HEK293T (cell line): ENCODE results near the gene BTBD1.
"Not testable (repeated sequence)": the region's sequence is repeated elsewhere in the genome, so short reads cannot be mapped to it uniquely, and the experiment has no call there.

Experiments
- CTCF ChIA-PET: fragments of 350-600 bp; formaldehyde crosslinking; extraction: SDS; loops from one replicate; lab custom pipeline; 2021; ENCODE audit warnings: antibody characterized with exemption, inconsistent platforms; lab: Yijun Ruan, JAX
- POLR2A ChIA-PET: fragments of 350-600 bp; formaldehyde crosslinking; extraction: SDS; loops from one replicate; lab custom pipeline; 2020; ENCODE audit warnings: antibody characterized with exemption, inconsistent platforms; lab: Yijun Ruan, JAX
- DNase-seq: peaks from one replicate; pipeline ENCODE4 v3.0.0; 2012; ENCODE audit warnings: mixed read lengths; ENCODE audit errors: extremely low spot score
- ARNT ChIP-seq: fragments of 450-650 bp; IDR thresholded peaks from 2 replicates; pipeline ENCODE4 v1.6.1; 2017; ENCODE audit warnings: mild to moderate bottlenecking
- BHLHE40 ChIP-seq: fragments of 450-650 bp; IDR thresholded peaks from 2 replicates; pipeline ENCODE4 v1.6.1; 2016; ENCODE audit warnings: mild to moderate bottlenecking, moderate library complexity, borderline replicate concordance
- CTBP1 ChIP-seq: fragments of 450-650 bp; IDR thresholded peaks from 2 replicates; pipeline ENCODE4 v1.6.1; 2016; ENCODE audit warnings: borderline replicate concordance
- ELF4 ChIP-seq: fragments of 450-650 bp; IDR thresholded peaks from 2 replicates; pipeline ENCODE4 v1.6.1; 2017; ENCODE audit warnings: antibody characterized with exemption
- FOXA1 ChIP-seq: fragments of 450-650 bp; IDR thresholded peaks from 2 replicates; pipeline ENCODE4 v1.6.1; 2016; ENCODE audit warnings: mild to moderate bottlenecking
- FOXK2 ChIP-seq: fragments of 450-650 bp; IDR thresholded peaks from 2 replicates; pipeline ENCODE4 v1.6.1; 2016; ENCODE audit warnings: mild to moderate bottlenecking
- FOXM1 ChIP-seq: fragments of 450-650 bp; IDR thresholded peaks from 2 replicates; pipeline ENCODE4 v1.6.1; 2017; ENCODE audit warnings: mild to moderate bottlenecking, borderline replicate concordance
- HDGF ChIP-seq: fragments of 450-650 bp; IDR thresholded peaks from 2 replicates; pipeline ENCODE4 v1.6.1; 2017; ENCODE audit warnings: antibody characterized with exemption, borderline replicate concordance
- L3MBTL2 ChIP-seq: fragments of 450-650 bp; conservative IDR thresholded peaks from 2 replicates; pipeline ENCODE4 v1.6.1; 2016; ENCODE audit warnings: mild to moderate bottlenecking
- LEF1 ChIP-seq: fragments of 450-650 bp; IDR thresholded peaks from 2 replicates; pipeline ENCODE4 v1.6.1; 2017; ENCODE audit warnings: mild to moderate bottlenecking, borderline replicate concordance
- NFRKB ChIP-seq: fragments of 450-650 bp; IDR thresholded peaks from 2 replicates; pipeline ENCODE4 v1.6.1; 2016; ENCODE audit warnings: mild to moderate bottlenecking, moderate library complexity
- PKNOX1 ChIP-seq: fragments of 450-650 bp; IDR thresholded peaks from 2 replicates; pipeline ENCODE4 v1.6.1; 2016
- SP1 ChIP-seq: fragments of 450-650 bp; IDR thresholded peaks from 2 replicates; pipeline ENCODE4 v1.6.1; 2017
- SUZ12 ChIP-seq: fragments of 450-650 bp; IDR thresholded peaks from 2 replicates; pipeline ENCODE4 v1.6.1; 2016; ENCODE audit warnings: mild to moderate bottlenecking
- TARDBP ChIP-seq: fragments of 450-650 bp; IDR thresholded peaks from 2 replicates; pipeline ENCODE4 v1.6.1; 2016
- ZNF384 ChIP-seq: fragments of 450-650 bp; IDR thresholded peaks from 2 replicates; pipeline ENCODE4 v1.6.1; 2016

Gene BTBD1

GRCh38 chr15:83092309-83092976, 25.4 kb upstream of the BTBD1 start:
- no peak for DNase-seq
- TF ChIP-seq TARDBP, result no peak
- TF ChIP-seq BHLHE40, result no peak
- TF ChIP-seq NFRKB, result no peak
- ChIA-PET CTCF (interaction anchor here (0.6 kb wide), 1 partner anchor 17 kb away, joined by 5 read pairs; no protein-coding TSS in a partner anchor), POLR2A (no interaction called here)

- CTCF ChIA-PET, DNase-seq, POLR2A ChIA-PET: not testable (repeated sequence)
Observed at GRCh38 chr15:83091965-83092308, 24.9 kb upstream of the BTBD1 start.

- DNase-seq, result no peak
- ChIA-PET POLR2A (interaction anchor here (1.3 kb wide), 1 partner anchor 23 kb away, joined by 4 read pairs; the partner anchor contains the start of gene BTBD1), CTCF (no interaction called here)
- TF ChIP-seq PKNOX1, result peak; percentile 47
- no peak for TF ChIP-seq ELF4
Observed at GRCh38 chr15:83090465-83090864, 23.4 kb upstream of the BTBD1 start.

- CTCF ChIA-PET, result no interaction called here
- DNase-seq, result no peak
- TF ChIP-seq CTBP1 (no peak), PKNOX1 (no peak), NFRKB (no peak), BHLHE40 (no peak), TARDBP (no peak), FOXM1 (no peak), L3MBTL2 (no peak), LEF1 (no peak), HDGF (no peak), SP1 (no peak), ARNT (no peak), FOXK2 (no peak), ELF4 (no peak), SUZ12 (no peak), ZNF384 (no peak), FOXA1 (no peak)
- POLR2A ChIA-PET, result interaction anchor here (0.7 kb wide), 1 partner anchor 22 kb away, joined by 4 read pairs; the partner anchor contains the start of gene BTBD1
Observed at GRCh38 chr15:83088876-83089275, 21.8 kb upstream of the BTBD1 start.

- no peak for TF ChIP-seq BHLHE40
- TF ChIP-seq CTBP1, result no peak
- no peak for TF ChIP-seq FOXA1
- no peak for TF ChIP-seq L3MBTL2
- TF ChIP-seq LEF1, result no peak
- TF ChIP-seq NFRKB, result no peak
- no peak for TF ChIP-seq FOXK2
- TF ChIP-seq TARDBP, result no peak
- no peak for TF ChIP-seq FOXM1
- TF ChIP-seq ZNF384, result no peak
- no peak for TF ChIP-seq ELF4
- no peak for TF ChIP-seq SUZ12
- TF ChIP-seq PKNOX1, result no peak
- no peak for TF ChIP-seq ARNT
- POLR2A ChIA-PET, result interaction anchor here (1.1 kb wide), 1 partner anchor 20 kb away, joined by 3 read pairs; the partner anchor contains the start of gene BTBD1
- CTCF ChIA-PET, result interaction anchor here (0.7 kb wide), 1 partner anchor 22 kb away, joined by 3 read pairs; no protein-coding TSS in a partner anchor
- no peak for DNase-seq
Observed at GRCh38 chr15:83087576-83087975, 20.5 kb upstream of the BTBD1 start.

- CTCF ChIA-PET, DNase-seq, POLR2A ChIA-PET: not testable (repeated sequence)
Observed at GRCh38 chr15:83085864-83086552, 19.0 kb upstream of the BTBD1 start.

GRCh38 chr15:83085461-83085860, 18.4 kb upstream of the BTBD1 start:
- CTCF ChIA-PET, POLR2A ChIA-PET, DNase-seq: not testable (repeated sequence)
